NCI-H1436 treated with DMSO at 0.1 percent for 48 hours (cell line): ENCODE data around the gene TLR6.

Experiments
- DNase-seq: peaks from one replicate; lab custom pipeline; 2025; lab: John Stamatoyannopoulos, UW

Gene TLR6

DNA sequence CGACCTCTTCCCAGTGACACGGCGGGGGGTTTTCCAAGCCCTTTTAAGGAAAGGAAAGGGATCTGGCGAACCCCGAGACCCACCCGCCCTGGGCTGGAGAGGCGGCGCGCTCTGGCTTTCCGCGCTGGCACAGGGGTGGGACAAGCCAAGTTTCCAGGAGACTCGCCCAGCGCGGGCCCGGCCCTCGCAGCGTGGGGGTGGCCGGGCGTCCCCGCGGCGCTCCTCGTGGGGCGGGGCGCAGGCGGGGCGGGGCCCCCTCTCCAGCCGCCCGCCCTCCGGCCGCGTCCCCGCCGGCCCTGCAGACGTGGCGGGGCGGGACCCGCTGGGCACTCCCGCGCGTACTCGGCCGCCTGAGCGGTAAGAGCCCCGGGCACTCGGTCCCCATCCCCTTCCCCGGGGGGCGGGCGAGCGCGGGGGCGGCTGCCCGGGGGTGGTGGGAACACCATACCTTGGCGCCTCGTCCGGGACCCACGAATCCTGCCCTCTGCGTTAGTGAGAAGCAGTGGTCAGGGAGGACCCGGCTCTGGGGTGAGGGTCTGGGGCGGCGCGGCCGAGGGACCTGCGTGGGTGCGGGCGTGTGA lies 11.0 kb upstream of the TLR6 start, which contains the start of gene FAM114A1:
FAM114A1 (plus strand) TSS at position 329 of the 581 bp plus-strand sequence. CDS start 10,273 bp downstream, outside the sequence.
- DNase-seq, result no peak

DNA sequence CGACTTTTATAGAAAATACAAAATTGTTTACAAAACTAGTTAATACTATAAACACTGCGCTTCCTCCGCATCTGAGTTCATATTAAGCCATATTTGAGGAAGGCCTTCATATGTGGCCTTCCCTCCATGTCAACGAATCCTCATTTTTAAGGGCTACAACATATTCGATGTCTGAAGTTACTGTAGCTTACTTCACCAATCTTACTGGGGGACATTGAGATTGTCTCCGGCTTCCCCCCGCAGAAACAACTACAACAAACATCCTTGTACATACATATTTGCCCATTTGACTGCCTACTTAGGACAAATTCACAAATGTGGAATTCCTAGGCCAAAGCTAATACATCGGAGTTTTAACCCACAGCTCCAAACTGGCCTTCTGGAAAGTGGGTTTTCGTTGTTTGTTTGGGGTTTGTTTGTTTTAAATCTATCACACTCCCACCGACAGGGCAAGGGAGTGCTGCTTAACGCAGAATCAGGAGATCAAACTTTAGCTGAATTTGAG lies 10.4 kb upstream of the TLR6 start:
- DNase-seq, result no peak

DNA sequence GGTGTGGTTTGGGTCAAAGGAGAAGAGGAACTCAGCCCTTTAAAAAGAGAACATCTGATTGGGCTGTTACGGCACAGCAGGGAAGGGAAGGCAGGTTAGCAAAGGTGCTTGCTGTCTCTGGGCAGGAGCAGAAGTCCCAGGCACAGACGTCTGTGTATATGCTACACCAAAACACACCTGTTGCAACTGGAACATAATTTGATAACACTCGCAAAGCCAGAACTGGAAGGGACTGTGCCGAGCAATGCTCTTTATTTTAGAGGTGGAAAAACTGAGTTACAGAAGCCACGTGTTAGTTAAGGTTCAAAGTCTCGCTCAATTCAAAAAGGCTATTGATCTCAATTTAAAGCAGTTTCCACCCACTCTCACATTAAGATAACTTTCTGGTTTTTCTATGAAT lies 8.8 kb upstream of the TLR6 start:
- DNase-seq, result no peak

DNA sequence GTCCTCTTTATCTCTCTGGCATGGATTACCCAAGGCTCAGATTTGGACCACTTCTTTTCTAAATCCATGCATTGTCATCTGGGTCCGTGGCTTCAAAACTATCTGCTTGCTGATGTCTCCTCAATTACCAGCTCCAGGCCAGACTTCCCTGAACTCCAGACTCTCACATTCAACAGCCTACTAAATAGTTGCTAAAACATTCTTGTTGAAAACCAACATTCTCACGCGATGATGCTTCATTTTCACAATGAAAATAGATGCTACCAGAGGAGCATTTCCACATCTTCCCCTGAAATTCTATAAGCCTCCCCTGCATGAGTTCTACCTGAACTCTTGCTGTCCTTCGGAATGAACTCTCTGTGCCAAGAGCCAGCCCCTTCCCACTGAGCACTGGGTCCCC lies 5.2 kb upstream of the TLR6 start:
- DNase-seq, result no peak

DNA sequence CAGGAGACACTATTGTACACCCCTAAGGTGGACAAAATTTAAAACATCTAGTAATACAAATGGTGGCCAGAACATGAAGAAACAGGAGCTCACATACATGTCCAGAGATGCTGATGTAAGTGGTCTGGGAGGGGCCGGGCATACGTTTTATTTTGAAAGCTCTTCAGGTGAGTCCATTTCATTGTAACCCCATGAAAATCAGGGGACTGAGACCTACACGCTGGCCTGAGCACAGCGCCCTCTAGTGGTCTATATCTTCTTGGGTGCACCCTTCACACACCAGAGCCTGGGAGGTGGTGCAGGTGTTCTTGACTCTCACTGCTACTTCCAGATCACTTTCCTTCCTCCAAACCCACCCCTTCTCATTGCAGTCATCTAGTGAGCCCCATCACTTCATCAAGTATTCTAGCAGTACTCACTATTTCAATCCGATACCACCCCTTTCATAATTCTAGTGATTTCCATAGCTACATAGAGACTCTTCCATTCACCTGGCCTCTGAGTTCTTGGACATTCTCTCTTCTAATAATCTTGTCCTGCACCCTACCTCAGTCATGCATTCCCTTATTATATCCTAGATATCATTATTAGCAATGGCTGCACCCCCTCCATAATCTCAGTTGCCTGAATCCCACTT lies 4.3 kb upstream of the TLR6 start:
- DNase-seq, result no peak

DNA sequence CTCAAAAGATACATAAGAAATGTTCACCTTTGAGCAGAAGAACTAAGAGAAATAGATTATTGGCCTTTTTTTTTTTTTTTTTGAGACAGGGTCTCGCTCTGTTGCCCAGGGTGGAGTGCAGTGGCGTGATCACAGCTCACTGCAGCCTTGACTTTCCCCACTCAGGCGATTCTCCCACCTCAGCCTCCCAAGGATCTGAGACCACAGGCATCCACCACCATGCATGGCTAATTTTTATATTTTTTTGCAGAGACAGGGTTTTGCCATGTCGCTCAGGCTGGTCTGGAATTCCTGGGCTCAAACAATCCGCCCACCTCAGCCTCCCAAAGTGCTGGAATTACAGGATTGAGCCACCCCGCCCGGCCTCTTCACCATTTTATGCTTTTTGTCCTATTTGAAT lies 2.9 kb upstream of the TLR6 start:
- DNase-seq, result no peak

DNA sequence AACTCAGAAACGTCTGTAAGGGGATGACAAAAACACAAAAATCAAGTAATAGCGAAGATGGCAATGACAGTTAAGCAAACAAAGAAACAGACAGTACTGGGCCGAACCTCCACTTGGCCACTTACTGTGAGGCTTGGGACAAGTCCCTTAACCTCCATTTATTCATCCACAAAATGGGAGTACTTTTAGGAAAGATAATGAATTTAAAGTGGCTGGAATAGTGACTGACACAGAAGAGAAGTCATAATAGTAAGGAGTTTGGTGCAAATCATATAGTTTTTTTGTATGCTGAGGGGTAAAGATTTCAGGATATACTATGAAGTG lies 1.4 kb upstream of the TLR6 start:
- no peak for DNase-seq

DNA sequence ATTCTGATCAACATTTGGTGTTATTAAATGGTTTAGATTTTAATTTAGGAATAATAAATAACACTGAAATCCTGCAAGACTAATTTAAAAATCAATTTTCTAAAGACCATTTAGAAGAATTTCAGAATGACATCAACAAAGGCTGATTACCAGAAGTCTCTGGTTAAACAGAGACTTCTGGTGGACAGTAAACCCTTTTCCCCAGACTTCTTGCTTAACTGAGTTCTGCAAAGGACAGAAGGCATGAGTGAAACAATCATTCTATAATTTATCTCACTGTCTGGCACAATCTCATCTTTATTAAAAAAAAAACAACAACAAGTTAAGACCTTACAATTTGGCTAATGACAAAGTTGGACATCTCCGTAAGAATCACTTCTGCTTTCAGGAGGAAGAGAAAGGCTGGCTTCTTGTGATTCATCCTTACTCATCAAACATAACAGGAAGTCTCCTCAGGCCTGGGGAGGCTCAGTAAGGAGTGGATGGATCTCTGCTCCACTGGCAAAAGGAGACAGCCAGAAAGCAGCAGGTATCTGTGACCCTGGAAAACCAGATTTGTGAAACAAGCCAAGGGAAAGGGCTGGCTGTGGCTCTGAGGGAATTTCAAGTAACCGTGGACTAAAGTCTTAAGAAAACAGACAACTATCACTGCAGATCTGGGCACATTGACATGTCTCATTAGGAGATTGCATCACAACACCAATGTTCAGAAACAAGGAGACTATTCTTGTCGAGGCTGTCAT lies 908 bp upstream of the TLR6 start:
- DNase-seq, result no peak

DNA sequence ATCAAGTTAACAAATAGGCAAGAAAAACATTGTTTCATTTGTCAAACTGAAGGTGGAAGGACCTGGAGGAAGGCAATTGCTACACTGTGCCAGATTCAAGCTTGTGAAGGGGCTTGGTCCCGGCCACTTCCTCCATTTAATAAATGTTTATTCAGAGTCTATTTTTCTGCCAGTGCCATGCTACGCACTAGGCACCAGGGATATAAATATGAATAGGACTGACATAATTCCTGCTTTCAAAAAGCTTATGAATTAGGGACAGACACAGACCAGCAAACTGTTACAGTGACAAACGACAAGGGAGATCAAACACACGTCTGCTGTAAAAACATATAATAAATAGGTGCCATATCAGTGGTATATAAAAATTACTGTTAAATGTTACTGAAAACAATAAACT lies 571 bp downstream of the TLR6 start:
- no peak for DNase-seq

DNA sequence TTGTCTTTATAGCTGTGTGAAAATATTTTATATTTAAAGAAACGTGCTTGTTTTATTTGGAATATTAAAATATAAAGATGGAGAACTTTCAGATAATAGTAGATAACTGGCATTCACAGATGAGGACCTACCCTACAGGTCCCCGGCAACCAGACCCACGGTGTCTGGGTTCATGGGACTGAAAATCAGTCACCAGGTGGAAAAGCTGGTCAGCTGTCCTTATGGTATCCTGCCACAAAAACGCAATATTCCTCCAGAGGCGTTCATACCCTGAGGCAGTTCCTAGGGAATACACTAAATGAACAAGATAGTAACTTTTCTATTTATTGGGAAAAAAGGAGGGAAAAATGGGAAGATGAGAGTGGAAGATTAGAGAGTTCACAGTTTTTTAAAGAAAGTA lies 1.2 kb downstream of the TLR6 start:
- no peak for DNase-seq

DNA sequence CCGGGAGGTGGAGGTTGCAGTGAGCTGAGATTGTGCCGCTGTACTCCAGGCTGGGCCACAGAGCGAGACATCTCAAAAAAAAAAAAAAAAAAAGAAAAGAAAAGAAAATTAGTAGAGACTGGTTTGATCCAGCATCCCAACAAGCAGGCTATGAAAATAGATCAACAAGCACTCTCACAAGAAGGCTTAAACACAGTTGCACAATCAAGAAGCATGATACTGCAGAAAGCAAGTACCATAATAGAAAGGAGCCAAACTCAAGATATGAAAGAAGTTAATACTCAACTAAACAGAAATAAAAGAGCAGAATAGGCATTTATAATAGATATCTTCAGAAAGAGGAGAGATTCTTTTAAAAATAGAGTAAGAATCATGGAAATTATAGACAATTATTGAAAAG lies 10.6 kb downstream of the TLR6 start:
- DNase-seq, result no peak

DNA sequence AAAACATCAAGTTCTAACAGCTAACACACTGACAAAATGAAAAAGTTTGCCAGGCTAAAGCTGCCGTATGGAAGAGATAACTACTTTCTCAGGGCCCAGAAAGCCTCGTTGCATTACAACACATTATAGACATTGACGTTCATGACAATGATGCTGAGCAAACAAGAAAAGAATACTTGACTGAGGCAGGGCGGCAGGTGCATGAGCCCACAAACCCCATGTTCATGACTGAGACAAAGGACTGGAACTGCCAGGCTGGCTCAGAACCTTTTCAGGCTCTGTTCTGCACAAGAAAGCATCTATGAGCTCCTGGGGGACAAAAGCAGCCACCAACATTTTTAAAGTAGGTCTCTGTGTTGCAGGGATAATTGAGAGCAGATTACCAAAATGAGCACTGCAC lies 13.6 kb downstream of the TLR6 start:
- peak; percentile 65 for DNase-seq

DNA sequence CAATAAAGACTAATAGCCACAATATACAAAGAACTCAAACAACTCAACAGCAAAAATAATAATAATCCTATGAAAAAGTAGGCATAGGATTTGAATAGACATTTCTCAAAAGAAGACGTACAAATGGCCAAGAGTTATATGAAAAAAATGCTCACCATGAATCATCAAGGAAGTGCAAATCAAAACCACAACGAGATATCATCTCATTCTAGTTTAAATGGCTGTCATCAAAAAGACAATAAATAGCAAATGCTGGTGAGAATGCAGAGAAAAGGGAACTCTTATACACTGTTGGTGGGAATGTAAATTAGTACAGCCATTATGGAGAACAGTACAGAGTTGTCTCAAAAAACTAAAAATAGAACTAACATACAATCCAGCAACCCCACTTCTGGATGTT lies 18.8 kb downstream of the TLR6 start:
- no peak for DNase-seq

DNA sequence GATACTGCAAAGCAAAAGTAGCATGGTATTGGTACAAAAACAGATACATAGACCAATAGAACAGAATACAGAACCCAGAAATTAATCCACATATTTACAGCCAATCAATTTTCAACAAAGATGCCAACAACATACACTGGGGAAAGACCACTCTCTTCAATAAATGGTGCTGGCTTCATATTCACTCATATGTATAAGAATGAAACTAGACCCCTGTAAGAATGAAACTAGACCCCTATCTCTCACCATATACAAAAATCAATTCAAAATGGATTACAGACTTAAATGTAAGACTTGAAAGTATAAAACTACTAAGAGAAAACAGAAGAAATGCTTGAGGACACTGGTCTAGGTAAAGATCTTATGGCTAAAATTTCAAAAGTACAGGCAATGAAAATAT lies 19.3 kb downstream of the TLR6 start:
- no peak for DNase-seq

DNA sequence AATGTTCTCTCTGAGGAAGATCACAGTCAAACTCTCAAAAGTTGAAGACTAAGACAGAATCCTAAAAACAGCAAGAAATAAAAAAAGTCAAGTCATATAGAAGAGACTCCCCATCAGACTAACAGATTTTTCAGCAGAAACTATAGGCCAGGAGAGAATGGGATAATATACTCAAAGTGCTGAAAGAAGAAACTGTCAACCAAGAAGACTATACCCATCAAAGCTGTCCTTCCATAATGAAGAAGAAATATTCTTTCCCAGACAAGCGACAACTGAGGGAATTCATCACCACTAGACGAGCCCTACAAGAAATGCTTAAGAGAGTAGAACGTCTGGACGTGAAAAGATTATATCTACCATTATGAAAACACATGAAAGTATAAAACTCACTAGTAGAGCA lies 22.0 kb downstream of the TLR6 start:
- no peak for DNase-seq

DNA sequence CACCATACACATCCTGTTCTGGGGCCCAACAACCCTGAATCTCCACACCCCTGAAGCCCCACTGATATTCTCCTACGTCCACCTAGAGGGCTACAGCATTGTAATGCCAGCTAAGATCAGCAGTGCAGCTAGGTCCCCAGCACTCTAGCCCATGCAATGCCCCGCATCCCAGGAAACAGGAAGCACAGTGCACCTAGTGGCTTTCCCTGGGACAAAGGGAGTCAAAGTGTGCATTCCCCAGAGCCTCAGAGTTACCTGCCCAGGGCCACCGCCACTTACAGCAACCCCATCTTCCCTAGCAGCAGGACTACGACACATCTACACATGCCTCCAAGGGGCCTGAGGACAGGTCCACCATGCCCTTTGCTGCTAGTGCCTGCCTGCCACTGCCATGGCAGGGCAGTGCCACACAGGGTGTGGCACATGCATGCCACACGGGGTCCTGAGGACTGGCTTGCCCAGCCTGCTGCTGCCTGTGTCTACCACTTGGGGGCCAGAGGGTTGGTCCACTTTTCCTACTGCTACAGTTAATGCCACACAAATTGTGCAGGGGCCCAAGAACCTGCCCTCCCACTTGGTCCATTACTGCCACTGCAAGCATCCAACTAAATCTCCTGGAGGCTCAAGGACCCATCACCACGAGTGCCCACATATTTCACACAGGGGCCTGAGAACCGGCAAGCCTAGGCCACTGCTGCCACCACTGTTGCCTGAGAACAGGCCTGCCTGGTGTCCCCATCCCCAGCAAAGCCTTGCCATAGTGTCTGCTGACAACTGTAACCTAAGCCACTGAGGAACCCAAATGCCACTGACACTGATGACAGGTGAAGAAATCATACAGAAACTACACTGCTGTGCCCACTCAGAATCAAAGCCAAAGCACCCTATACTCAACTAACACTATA lies 23.7 kb downstream of the TLR6 start:
- DNase-seq, result no peak

DNA sequence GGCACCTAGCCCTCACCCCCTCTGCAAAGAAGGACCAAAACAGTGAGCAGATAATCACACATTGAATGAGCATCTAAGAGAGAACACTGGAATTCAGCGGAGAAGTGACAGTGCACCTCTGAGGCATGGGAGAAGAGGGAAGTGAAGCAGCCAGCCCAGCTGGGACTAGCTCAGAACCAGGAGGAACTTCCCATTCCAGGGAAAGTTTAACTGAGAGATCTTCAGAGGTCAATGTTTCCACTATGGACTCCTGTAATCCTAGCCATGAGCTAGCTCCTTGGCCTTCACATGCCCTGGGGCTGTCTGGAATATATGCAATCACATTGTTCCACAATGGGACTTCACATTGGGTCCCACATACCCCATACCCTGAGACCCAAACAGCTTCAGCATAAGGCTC lies 24.4 kb downstream of the TLR6 start:
- no peak for DNase-seq

DNA sequence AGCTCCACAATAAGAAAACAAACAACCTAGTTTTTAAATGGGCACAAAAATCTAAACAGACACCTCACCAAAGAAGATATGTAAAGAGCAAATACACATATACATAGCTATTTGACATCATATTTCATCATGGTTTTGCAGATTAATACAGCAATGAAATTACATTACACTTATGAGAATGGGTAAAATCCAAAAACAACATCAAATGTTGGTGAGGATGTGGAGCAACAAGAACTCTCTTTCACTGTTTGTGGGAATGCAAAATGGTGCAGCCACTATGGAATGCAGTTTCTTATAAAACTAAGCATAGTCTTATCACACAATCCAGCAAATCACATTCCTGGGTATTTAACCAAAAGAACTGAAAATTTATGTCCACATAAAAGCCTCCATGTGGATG lies 25.0 kb downstream of the TLR6 start:
- DNase-seq, result no peak

DNA sequence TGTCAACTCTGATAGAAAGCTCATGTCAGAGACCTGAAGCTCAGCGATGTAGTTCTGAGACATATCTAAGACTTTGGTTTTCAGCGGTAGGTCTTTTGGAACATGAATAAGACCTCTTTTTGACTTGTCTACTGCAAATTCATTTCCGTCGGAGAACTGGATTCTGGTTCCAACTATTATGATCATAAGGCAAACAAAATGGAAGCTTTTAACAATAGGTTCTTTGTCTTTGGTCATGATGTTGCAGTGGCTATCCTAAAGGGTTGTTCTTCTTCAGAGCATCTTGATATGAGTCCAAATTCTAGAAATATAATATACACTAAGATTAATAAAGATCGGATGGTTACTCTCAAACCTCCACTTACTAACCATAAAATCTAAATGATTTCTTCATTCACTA lies 27.4 kb downstream of the TLR6 start:
- no peak for DNase-seq

DNA sequence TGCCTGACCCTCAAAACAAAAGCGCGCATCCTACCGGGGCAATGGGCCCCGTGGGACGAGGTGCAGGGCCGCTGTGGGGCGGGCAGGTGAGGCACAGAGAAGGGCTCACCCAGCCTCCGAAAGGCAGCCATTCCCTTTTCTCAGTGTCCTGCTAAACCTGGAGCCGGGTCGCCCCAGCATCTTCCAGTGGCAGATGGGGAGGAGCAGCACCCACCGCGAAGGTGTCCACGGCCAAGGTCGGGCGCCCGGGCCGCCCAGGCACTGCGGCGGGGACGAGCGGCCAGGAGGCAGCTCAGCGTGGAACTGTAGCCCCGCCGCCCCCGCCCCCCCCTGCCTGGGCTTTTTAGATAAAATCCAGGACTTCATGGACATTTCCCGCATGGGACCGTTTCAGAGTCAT lies 32.9 kb downstream of the TLR6 start:
- no peak for DNase-seq

DNA sequence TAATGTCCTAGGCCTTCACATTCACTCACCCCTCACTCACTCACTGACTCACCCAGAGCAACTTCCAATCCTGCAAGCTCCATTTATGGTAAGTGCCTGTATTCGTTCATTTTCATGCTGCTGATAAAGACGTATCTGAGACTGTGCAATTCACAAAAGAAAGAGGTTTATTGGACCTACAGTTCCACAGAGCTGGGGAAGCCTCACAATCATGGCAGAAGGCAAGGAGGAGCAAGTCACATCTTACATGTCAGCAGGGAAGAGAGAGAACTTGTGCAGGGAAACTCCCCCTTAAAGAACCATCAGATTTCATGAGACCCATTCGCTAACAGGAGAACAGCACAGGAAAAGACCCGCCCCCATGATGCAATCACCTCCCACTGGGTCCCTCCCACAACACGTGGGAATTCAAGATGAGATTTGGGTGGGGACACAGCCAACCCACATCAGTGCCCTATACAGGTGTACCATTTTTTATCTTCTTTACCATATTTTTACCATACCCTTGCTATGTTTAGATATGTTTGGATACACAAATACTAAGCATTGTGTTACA lies 33.8 kb downstream of the TLR6 start:
- no peak for DNase-seq

DNA sequence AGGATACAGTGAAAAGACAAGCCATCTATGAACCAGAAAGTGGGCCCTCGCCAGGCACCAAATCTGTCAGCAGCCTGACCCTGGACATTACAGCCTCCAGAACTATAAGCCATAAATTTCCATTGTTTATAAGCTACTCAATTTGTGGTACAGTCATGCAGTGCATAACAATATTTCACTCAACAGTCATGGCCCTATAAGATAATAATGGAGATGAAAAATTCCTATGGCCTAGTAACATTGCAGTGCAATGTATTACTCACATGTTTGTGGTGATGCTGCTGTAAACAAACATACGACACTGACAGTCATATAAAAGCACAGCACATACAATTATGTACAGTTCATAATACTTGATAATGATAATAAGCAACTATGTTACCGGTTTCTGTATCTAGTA lies 34.9 kb downstream of the TLR6 start:
- DNase-seq, result no peak
